Measurements from ENCODE around the gene PARN. TPM values are rescaled to one million over a fixed set of nuclear protein-coding genes. Genes with fewer than 3 reads are reported as not detected.

PARN gene
- total and polyA plus RNA-seq, 9 of the 15 experiments (the other 6 are each of a cell fraction or from before 2014, with no cell fraction given), result 9.6 to 51.3 (median 40.4) TPM

GRCh38 chr16:14460726-14461125 lies 169.3 kb downstream of the PARN start:
- intact Hi-C loops (cut with micrococcal nuclease), result no loop called here
- Histone ChIP-seq H3K9me1 (ENCODE audit: control insufficient read depth, insufficient read depth, low read length) (no peaks in the 10 kb centered on the region), H3K4me2 (ENCODE audit: insufficient read depth, low read length) (no peak overlapping the region), H3K79me2 (ENCODE audit: control insufficient read depth, insufficient read depth, low read length) (no peaks in the 10 kb centered on the region), H3K9me3 (replicated peaks; ENCODE audit: control insufficient read depth, insufficient read depth, low read depth, low read length) (peaks cover 5% of the 10 kb centered on the region; the same call in 1 of the 2 replicates), H4K20me1 (replicated peaks; ENCODE audit: control insufficient read depth, insufficient read depth, low read length) (no peaks in the 10 kb centered on the region), H3K27ac (ENCODE audit: extremely low read depth, low read depth, low read length) (no peak overlapping the region), H2AFZ (ENCODE audit: low read depth, low read length) (no peak overlapping the region), H3K4me3 (no peak overlapping the region), H3K4me1 (replicated peaks in 1 of 2; ENCODE audit: control insufficient read depth in 2 of 2, insufficient read depth in 2 of 2, low read length in 2 of 2) (no peaks in the 10 kb centered on the region; a peak in 2 of 5 replicates), H3K9ac (ENCODE audit: insufficient read depth in 1 of 2, low read depth in 2 of 2, low read length in 2 of 2) (no peak overlapping the region), H3K36me3 (ENCODE audit: control insufficient read depth, insufficient read depth, low read length) (peaks cover 7% of the 10 kb centered on the region; the same call in 2 of the 3 replicates), H3K27me3 (ENCODE audit: control insufficient read depth in 2 of 2, insufficient read depth in 2 of 2, low read length in 2 of 2) (no peaks in the 10 kb centered on the region)
- TF ChIP-seq U2AF2 (optimal IDR thresholded peaks at IDR 0.05; ENCODE audit: low read depth, low read length) (no peak), POLR2B (IDR thresholded peaks at IDR 0.05; ENCODE audit: low read depth, partially characterized antibody) (no peak), NFXL1 (CRISPR knock-in tag; IDR thresholded peaks at IDR 0.05) (no peak), PHF20 (IDR thresholded peaks at IDR 0.05; ENCODE audit: partially characterized antibody) (no peak), GABPB2 (CRISPR knock-in tag; conservative IDR thresholded peaks at IDR 0.05) (no peak), ZFP30 (CRISPR knock-in tag; IDR thresholded peaks at IDR 0.05; ENCODE audit: borderline replicate concordance) (no peak), MXD1 (CRISPR knock-in tag; IDR thresholded peaks at IDR 0.05; ENCODE audit: borderline replicate concordance, poor library complexity, severe bottlenecking) (no peak), MBD1 (CRISPR knock-in tag; IDR thresholded peaks at IDR 0.05) (no peak), RNF2 (IDR thresholded peaks at IDR 0.05) (no peak), ZNF589 (CRISPR knock-in tag; IDR thresholded peaks at IDR 0.05; ENCODE audit: low read depth) (no peak), KLF16 (IDR thresholded peaks at IDR 0.05) (no peak), ZNF277 (CRISPR knock-in tag; IDR thresholded peaks at IDR 0.05; ENCODE audit: borderline replicate concordance) (no peak), PTTG1 (tag; IDR thresholded peaks at IDR 0.05; ENCODE audit: low read depth) (no peak), PCBP1 (IDR thresholded peaks at IDR 0.05; ENCODE audit: low read depth, low read length, poor library complexity, severe bottlenecking) (no peak), ARID1B (IDR thresholded peaks at IDR 0.05) (no peak), NCOA1 (IDR thresholded peaks at IDR 0.05; ENCODE audit: low read depth) (no peak), FOXK2 (conservative IDR thresholded peaks at IDR 0.05 in 1 of 2, IDR thresholded peaks at IDR 0.05 in 1 of 2; ENCODE audit: low read depth in 2 of 2) (no peak), ZNF143 (CRISPR knock-in tag; IDR thresholded peaks at IDR 0.05) (no peak), NFYB (IDR thresholded peaks at IDR 0.05; ENCODE audit: extremely low read depth, insufficient read length) (no peak), CGGBP1 (CRISPR knock-in tag; IDR thresholded peaks at IDR 0.05) (no peak)
- POLR2A ChIA-PET, result interaction anchor here (1.3 kb wide), 1 partner anchor 26 kb away, joined by 3 read pairs; no protein-coding TSS in a partner anchor
- no TSS peak for BruUV-seq (replicated peaks)
- CTCF ChIA-PET (ENCODE audit: low intra/inter-chr PET ratio), result no interaction called here
- 50% methylated on average over 1 of the region's 1 CpG for WGBS (ENCODE audit: insufficient coverage, low coverage, missing lambda C conversion rate)
- FAIRE-seq (no peak), DNase-seq (ENCODE audit: extremely low read depth in 1 of 4, low spot score in 3 of 4) (no peak), ATAC-seq (no peak)
- in situ Hi-C loops (cut with MboI), result no loop called here

All from K562 (cell line).